Caco-2 (cell line): Measurements from ENCODE around the gene HTRA3. TPM values are rescaled to one million over a fixed set of nuclear protein-coding genes. Genes with fewer than 3 reads are reported as not detected.

Experiments used
- BruUV-seq: library from RNA; stranded (reverse); fragments of 400-500 nt; replicated peaks from 2 replicates; lab custom pipeline; 2021; lab: Mats Ljungman, UMichigan
- CTCF ChIA-PET: fragments of 300-600 bp; sonication (Branson Sonifier 250); formaldehyde crosslinking; loops from one replicate; lab custom pipeline; 2022; ENCODE audit warnings: antibody characterized with exemption; lab: Charles Lee
- POLR2A ChIA-PET: fragments of 300-600 bp; sonication (Branson Sonifier 250); formaldehyde crosslinking; loops from one replicate; lab custom pipeline; 2022; ENCODE audit warnings: antibody characterized with exemption; lab: Charles Lee
- DNase-seq, 2 experiments: peaks; one replicate each; pipeline versions ENCODE4 v3.0.0 to v3.0.0-alpha.2; 2020 to 2022
- H3K27me3 ChIP-seq: replicated peaks from 2 replicates; pipeline ENCODE4 v1.6.0; 2011; ENCODE audit warnings: low read length; ENCODE audit not compliant: control insufficient read depth, insufficient read depth
- H3K36me3 ChIP-seq: 2 replicates; pipeline ENCODE4 v1.5.1; 2011; ENCODE audit warnings: low read length; ENCODE audit not compliant: control insufficient read depth, insufficient read depth
- H3K4me1 ChIP-seq: fragments of 250-450 bp; sonication (Bioruptor Pico); 2 replicates; pipeline ENCODE4 v1.5.1; 2020; ENCODE audit warnings: mild to moderate bottlenecking
- H3K4me3 ChIP-seq: 2 replicates; pipeline ENCODE4 v1.5.1; 2011; ENCODE audit warnings: low read depth, mild to moderate bottlenecking, control low read depth, low read length
- H3K9me3 ChIP-seq: fragments of 250-450 bp; sonication (Bioruptor Pico); 2 replicates; pipeline ENCODE4 v1.5.1; 2020; ENCODE audit warnings: mild to moderate bottlenecking, moderate library complexity
- H3K27ac Mint-ChIP-seq: one replicate; pipeline ENCODE4 v1.8.0; 2022; ENCODE audit warnings: mixed read lengths; ENCODE audit not compliant: unreplicated experiment
- H3K27me3 Mint-ChIP-seq: one replicate; pipeline ENCODE4 v1.8.0; 2022; ENCODE audit warnings: mixed read lengths; ENCODE audit not compliant: insufficient read depth, unreplicated experiment
- H3K36me3 Mint-ChIP-seq: one replicate; pipeline ENCODE4 v1.8.0; 2022; ENCODE audit warnings: mild to moderate bottlenecking, mixed read lengths; ENCODE audit not compliant: insufficient read depth, unreplicated experiment
- H3K4me1 Mint-ChIP-seq: one replicate; pipeline ENCODE4 v1.8.0; 2022; ENCODE audit warnings: low read depth, mixed read lengths; ENCODE audit not compliant: unreplicated experiment
- H3K4me3 Mint-ChIP-seq: one replicate; pipeline ENCODE4 v1.8.0; 2022; ENCODE audit warnings: mild to moderate bottlenecking, moderate library complexity, mixed read lengths; ENCODE audit not compliant: unreplicated experiment
- H3K9me3 Mint-ChIP-seq: one replicate; pipeline ENCODE4 v1.8.0; 2022; ENCODE audit warnings: mixed read lengths; ENCODE audit not compliant: unreplicated experiment
- CTCF ChIP-seq, 2 experiments: fragments of 200-600 bp in 1 of 2; IDR thresholded peaks; 1 replicate in 1 of 2; 2 replicates in 1 of 2; pipeline versions ENCODE4 v1.5.1 to v1.8.0; 2011 to 2022; ENCODE audit warnings: antibody characterized with exemption in 1 of 2, control low read depth in 1 of 2, inconsistent platforms in 1 of 2, low read depth in 1 of 2, low read length in 1 of 2, mild to moderate bottlenecking in 1 of 2, moderate library complexity in 1 of 2; ENCODE audit not compliant: insufficient read depth in 1 of 2, severe bottlenecking in 1 of 2, unreplicated experiment in 1 of 2
- intact Hi-C: fragments of 100-400 bp; cut with micrococcal nuclease; formaldehyde crosslinking; loops from one replicate; pipeline ENCODE4 v1.10.0; 2022; ENCODE audit not compliant: unreplicated experiment
- total RNA-seq: library from RNA; stranded (reverse); gene quantifications from 2 replicates; pipeline ENCODE4 v1.2.3, GENCODE V29; 2022

Gene HTRA3
- total RNA-seq, 1 experiment from 2014 or later: 0.66 TPM

GRCh38 chr4:8308856-8309771 is 39.6 kb downstream of the HTRA3 start:
- peaks cover under 1% of the 10 kb centered on the region for H3K36me3 Mint-ChIP-seq
- H3K27me3 ChIP-seq: no peaks in the 10 kb centered on the region
- H3K4me3 Mint-ChIP-seq: no peak overlapping the region
- POLR2A ChIA-PET: no interaction called here
- CTCF ChIA-PET: no interaction called here
- no peaks in the 10 kb centered on the region for H3K4me1 Mint-ChIP-seq
- DNase-seq: peak in 1 of 2 experiments; percentile 27
- peaks cover 4% of the 10 kb centered on the region for H3K27me3 Mint-ChIP-seq
- no peaks in the 10 kb centered on the region for H3K4me1 ChIP-seq
- H3K27ac Mint-ChIP-seq: no peak overlapping the region
- H3K9me3 Mint-ChIP-seq: no peaks in the 10 kb centered on the region
- no peaks in the 10 kb centered on the region for H3K9me3 ChIP-seq
- no peaks in the 10 kb centered on the region for H3K36me3 ChIP-seq
- no TSS peak for BruUV-seq
- intact Hi-C loops: no loop called here
- TF ChIP-seq CTCF (IDR thresholded peaks at IDR 0.05; ENCODE audit: insufficient read depth in 1 of 2, low read depth in 1 of 2, low read length in 1 of 2, severe bottlenecking in 1 of 2, unreplicated experiment in 1 of 2): no peak
- H3K4me3 ChIP-seq: no peak overlapping the region

GRCh38 chr4:8310306-8310705 is 40.8 kb downstream of the HTRA3 start:
- H3K27me3 ChIP-seq: no peaks in the 10 kb centered on the region
- CTCF ChIA-PET: no interaction called here
- no peaks in the 10 kb centered on the region for H3K36me3 ChIP-seq
- no peak for TF ChIP-seq CTCF (IDR thresholded peaks at IDR 0.05; ENCODE audit: insufficient read depth in 1 of 2, low read depth in 1 of 2, low read length in 1 of 2, severe bottlenecking in 1 of 2, unreplicated experiment in 1 of 2)
- BruUV-seq: no TSS peak
- H3K4me1 Mint-ChIP-seq: peaks cover 4% of the 10 kb centered on the region
- no peak overlapping the region for H3K4me3 Mint-ChIP-seq
- peaks cover 4% of the 10 kb centered on the region for H3K27me3 Mint-ChIP-seq
- intact Hi-C loops: no loop called here
- H3K9me3 Mint-ChIP-seq: no peaks in the 10 kb centered on the region
- no peak overlapping the region for H3K4me3 ChIP-seq
- no peak overlapping the region for H3K27ac Mint-ChIP-seq
- peaks cover under 1% of the 10 kb centered on the region for H3K4me1 ChIP-seq
- POLR2A ChIA-PET: no interaction called here
- DNase-seq: peak in 1 of 2 experiments; percentile 0
- H3K9me3 ChIP-seq: no peaks in the 10 kb centered on the region
- no peaks in the 10 kb centered on the region for H3K36me3 Mint-ChIP-seq

- H3K4me3 ChIP-seq: no peak overlapping the region
- intact Hi-C loops: no loop called here
- TF ChIP-seq CTCF (IDR thresholded peaks at IDR 0.05; ENCODE audit: insufficient read depth in 1 of 2, low read depth in 1 of 2, low read length in 1 of 2, severe bottlenecking in 1 of 2, unreplicated experiment in 1 of 2): no peak
- H3K27me3 Mint-ChIP-seq: peaks cover 4% of the 10 kb centered on the region
- no peak overlapping the region for H3K4me3 Mint-ChIP-seq
- H3K4me1 ChIP-seq: peaks cover 12% of the 10 kb centered on the region
- H3K4me1 Mint-ChIP-seq: peaks cover 14% of the 10 kb centered on the region
- H3K27ac Mint-ChIP-seq: no peak overlapping the region
- ChIA-PET CTCF (no interaction called here), POLR2A (no interaction called here)
- H3K9me3 ChIP-seq: no peaks in the 10 kb centered on the region
- no peaks in the 10 kb centered on the region for H3K36me3 ChIP-seq
- no TSS peak for BruUV-seq
- H3K36me3 Mint-ChIP-seq: peaks cover 1% of the 10 kb centered on the region
- peak in 1 of 2 experiments; percentile 14 for DNase-seq
- no peaks in the 10 kb centered on the region for H3K9me3 Mint-ChIP-seq
- no peaks in the 10 kb centered on the region for H3K27me3 ChIP-seq
Observed at GRCh38 chr4:8311101-8312068, 41.8 kb downstream of the HTRA3 start.
